Endothelial cell (in vitro differentiated cells): ENCODE measurements around the gene NRXN3. TPM values are rescaled to one million over a fixed set of nuclear protein-coding genes. Genes with fewer than 3 reads are reported as not detected.

Experiments
- DNase-seq: peaks from one replicate; pipeline ENCODE4 v3.0.0; 2021; ENCODE audit warnings: low spot score
- H3K27ac Mint-ChIP-seq: one replicate; pipeline ENCODE4 v1.8.0; 2021; ENCODE audit warnings: mixed read lengths, inconsistent platforms; ENCODE audit not compliant: unreplicated experiment
- H3K27me3 Mint-ChIP-seq: one replicate; pipeline ENCODE4 v1.8.0; 2021; ENCODE audit warnings: mild to moderate bottlenecking, moderate library complexity, mixed read lengths, inconsistent platforms; ENCODE audit not compliant: unreplicated experiment
- H3K36me3 Mint-ChIP-seq: one replicate; pipeline ENCODE4 v1.8.0; 2021; ENCODE audit warnings: mild to moderate bottlenecking, low read depth, mixed read lengths, inconsistent platforms; ENCODE audit not compliant: unreplicated experiment
- H3K4me1 Mint-ChIP-seq: one replicate; pipeline ENCODE4 v1.8.0; 2021; ENCODE audit warnings: mild to moderate bottlenecking, mixed read lengths, inconsistent platforms; ENCODE audit not compliant: unreplicated experiment
- H3K4me3 Mint-ChIP-seq: one replicate; pipeline ENCODE4 v1.8.0; 2021; ENCODE audit warnings: mild to moderate bottlenecking, mixed read lengths, inconsistent platforms; ENCODE audit not compliant: unreplicated experiment
- H3K9me3 Mint-ChIP-seq: one replicate; pipeline ENCODE4 v1.8.0; 2021; ENCODE audit warnings: mixed read lengths, inconsistent platforms; ENCODE audit not compliant: unreplicated experiment
- CTCF ChIP-seq: fragments of 200-600 bp; sonication (generic); IDR thresholded peaks from one replicate; pipeline ENCODE4 v1.5.0; 2021; ENCODE audit warnings: antibody characterized with exemption; ENCODE audit not compliant: unreplicated experiment
- total RNA-seq: library from RNA; stranded (reverse); fragmentation: NEBNext Ultra II Directional; extraction: Animal tissue kit (Norgen Biotek cat#: 25700); gene quantifications from one replicate; pipeline ENCODE4 v1.2.1, GENCODE V29; 2021; ENCODE audit not compliant: unreplicated experiment

NRXN3 gene
- total RNA-seq, 1 donor from 2014 or later = 2.3 TPM

GRCh38 chr14:79557309-79557708 lies 1387.1 kb downstream of the NRXN3 start:
- no peak for TF ChIP-seq CTCF
- DNase-seq = no peak
- H3K36me3 Mint-ChIP-seq = no peaks in the 10 kb centered on the region
- H3K4me3 Mint-ChIP-seq = no peak overlapping the region
- no peaks in the 10 kb centered on the region for H3K9me3 Mint-ChIP-seq
- no peak overlapping the region for H3K27ac Mint-ChIP-seq
- peaks cover 18% of the 10 kb centered on the region for H3K4me1 Mint-ChIP-seq
- no peaks in the 10 kb centered on the region for H3K27me3 Mint-ChIP-seq

- Mint-ChIP-seq H3K9me3 (no peaks in the 10 kb centered on the region), H3K4me1 (no peaks in the 10 kb centered on the region)
- TF ChIP-seq CTCF = no peak
Measured at GRCh38 chr14:79562185-79562584, 1392.0 kb downstream of the NRXN3 start.

GRCh38 chr14:79564371-79564770 lies 1394.2 kb downstream of the NRXN3 start:
- no peak for TF ChIP-seq CTCF
- Mint-ChIP-seq H3K4me1 (no peaks in the 10 kb centered on the region), H3K36me3 (no peaks in the 10 kb centered on the region), H3K4me3 (no peak overlapping the region), H3K27ac (no peak overlapping the region), H3K9me3 (no peaks in the 10 kb centered on the region), H3K27me3 (no peaks in the 10 kb centered on the region)
- no peak for DNase-seq

More at GRCh38 chr14:79562185-79562584, 1392.0 kb downstream of the NRXN3 start:
- no peak overlapping the region for H3K27ac Mint-ChIP-seq
- DNase-seq = no peak
- no peaks in the 10 kb centered on the region for H3K36me3 Mint-ChIP-seq
- no peaks in the 10 kb centered on the region for H3K27me3 Mint-ChIP-seq
- no peak overlapping the region for H3K4me3 Mint-ChIP-seq

GRCh38 chr14:79567306-79567705 lies 1397.1 kb downstream of the NRXN3 start:
- Mint-ChIP-seq H3K9me3 (no peaks in the 10 kb centered on the region), H3K27ac (no peak overlapping the region), H3K4me1 (peaks cover 4% of the 10 kb centered on the region), H3K27me3 (no peaks in the 10 kb centered on the region), H3K4me3 (no peak overlapping the region), H3K36me3 (no peaks in the 10 kb centered on the region)
- TF ChIP-seq CTCF = no peak
- DNase-seq = no peak

GRCh38 chr14:79568594-79568993 lies 1398.4 kb downstream of the NRXN3 start:
- TF ChIP-seq CTCF = no peak
- Mint-ChIP-seq H3K9me3 (no peaks in the 10 kb centered on the region), H3K36me3 (no peaks in the 10 kb centered on the region), H3K4me1 (peaks cover 4% of the 10 kb centered on the region), H3K4me3 (no peak overlapping the region), H3K27me3 (no peaks in the 10 kb centered on the region), H3K27ac (no peak overlapping the region)
- DNase-seq = no peak
